Measurements from ENCODE around the gene FANCB.

DNA sequence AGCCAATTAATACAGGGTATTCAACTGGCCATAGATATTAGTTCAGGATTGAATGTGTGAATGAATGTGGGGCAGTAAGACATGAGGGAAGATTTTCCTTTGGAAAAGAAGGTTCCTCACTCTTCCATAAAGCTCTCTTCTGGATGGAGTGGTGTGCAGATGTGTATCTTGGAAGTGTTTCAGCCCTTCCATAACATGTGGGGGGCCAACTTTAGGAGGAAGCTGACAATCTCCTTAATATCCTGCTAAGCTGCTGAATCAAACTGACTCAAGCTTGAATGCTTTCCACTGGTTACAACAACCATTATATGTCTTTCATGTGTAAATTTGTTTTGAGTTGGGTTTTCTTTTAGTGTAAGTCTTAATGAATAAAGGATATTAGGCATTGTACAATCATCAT is 40.3 kb downstream of the FANCB start:
- no peak for TF ChIP-seq CTCF (IDR thresholded peaks at IDR 0.05)
- TF ChIP-seq EZH2 (IDR thresholded peaks at IDR 0.05) = no peak
- TF ChIP-seq EZH2phosphoT487 (IDR thresholded peaks at IDR 0.05) = no peak
